Measurements from ENCODE around the gene GIMAP2.

- TF ChIP-seq CTCF (IDR thresholded peaks at IDR 0.05) (no peak), POLR2A (IDR thresholded peaks at IDR 0.05) (no peak)
These were observed 38.0 kb downstream of the GIMAP2 start for GRCh38 chr7:150723467-150723866.

Measured in prostate gland (tissue), 2 donors.